Stimulated activated CD4-positive, alpha-beta T cell treated with anti-CD3 and anti-CD28 coated beads, TNF-alpha, amount 100 ng/mL, for 48 hours (primary cell): ENCODE results near the gene SUPV3L1.
"Not testable (repeated sequence)": the region's sequence is repeated elsewhere in the genome, so short reads cannot be mapped to it uniquely, and the experiment has no call there.

Experiments used
- DNase-seq, 3 donors: peaks; one replicate each; pipeline ENCODE4 v3.0.0-alpha.2; 2020; ENCODE audit warnings: low read depth in 3 of 3

The SUPV3L1 gene

DNA sequence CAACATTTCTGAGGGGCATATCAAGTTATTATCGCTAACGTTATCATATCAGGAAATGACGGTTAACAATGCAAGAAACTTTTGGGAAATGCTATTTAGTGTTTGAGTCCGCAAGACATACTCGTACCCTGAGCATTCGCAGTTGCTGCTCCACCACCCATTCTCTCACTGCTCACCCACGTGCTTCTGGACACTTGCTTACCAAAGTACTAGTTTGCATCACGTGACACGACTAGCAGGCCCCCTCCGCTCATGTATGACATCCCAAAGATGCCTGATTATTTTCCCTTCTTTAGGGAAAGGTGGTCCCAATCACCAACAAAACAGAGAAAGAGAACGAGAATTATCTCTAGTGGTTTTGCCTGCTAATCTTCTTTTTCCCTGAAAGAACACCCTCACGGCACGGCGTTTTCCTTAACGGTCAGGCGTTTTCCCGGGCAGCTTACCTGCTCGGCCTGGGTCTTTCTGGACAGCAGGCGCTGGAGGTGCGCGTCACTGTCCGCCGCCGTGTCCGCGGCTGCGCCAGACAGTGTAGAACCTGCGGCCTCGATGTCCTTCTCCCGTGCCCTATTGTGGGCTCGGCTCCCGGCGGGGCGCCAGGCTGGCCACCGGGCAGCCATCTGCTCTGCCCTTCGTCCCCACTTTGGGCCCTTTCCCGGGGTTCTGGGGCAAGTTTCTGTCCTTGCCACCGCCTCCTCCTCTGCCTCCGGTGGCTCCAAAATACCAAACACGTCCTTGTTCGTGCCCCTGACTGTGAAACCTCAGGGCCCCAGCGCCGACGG is at the start of gene SUPV3L1:
Gene SUPV3L1 (plus strand): TSS at position 492 of the 782 bp plus-strand sequence. CDS start 58 bp downstream, at position 550.
- DNase-seq, result peak; percentile 64 to 77 (median 77)

DNA sequence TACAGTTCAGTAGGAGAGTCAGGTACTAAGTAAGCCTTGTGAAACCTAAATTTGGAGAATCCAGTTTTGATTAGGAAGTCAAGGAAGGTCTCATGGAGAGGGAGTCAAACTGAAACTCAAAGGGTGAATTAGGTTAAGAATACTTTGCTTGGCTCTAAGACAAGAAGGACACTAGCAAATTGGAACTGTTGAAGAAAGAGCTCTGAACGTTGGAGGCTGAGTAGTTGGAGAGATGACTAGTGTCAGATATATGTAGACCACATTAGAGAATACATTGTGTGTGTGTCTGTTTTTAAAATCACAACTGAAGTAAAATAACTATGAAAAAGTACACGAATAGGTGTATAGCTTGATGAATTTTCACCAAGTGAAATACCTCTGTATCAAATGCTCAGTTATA is 49.8 kb upstream of the SUPV3L1 start:
- no peak for DNase-seq

DNA sequence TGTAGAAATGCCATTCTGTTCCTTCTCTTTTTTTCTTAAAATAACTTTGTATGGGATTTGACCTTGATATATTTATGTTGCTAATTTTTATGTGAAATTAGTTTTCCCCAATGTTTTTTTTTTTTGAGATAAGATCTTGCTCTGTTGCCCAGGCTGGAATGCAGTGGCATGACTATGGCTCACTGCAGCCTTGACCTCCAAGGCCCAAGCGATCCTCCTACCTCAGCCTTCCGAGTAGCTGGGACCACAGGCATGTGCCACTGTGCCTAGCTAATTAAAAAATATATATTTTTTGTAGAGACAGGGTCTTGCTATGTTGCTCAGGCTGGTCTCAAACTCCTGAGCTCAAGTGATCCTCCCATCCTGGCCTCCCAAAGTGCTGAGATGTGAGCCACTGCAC is 40.1 kb upstream of the SUPV3L1 start:
- no peak for DNase-seq

DNA sequence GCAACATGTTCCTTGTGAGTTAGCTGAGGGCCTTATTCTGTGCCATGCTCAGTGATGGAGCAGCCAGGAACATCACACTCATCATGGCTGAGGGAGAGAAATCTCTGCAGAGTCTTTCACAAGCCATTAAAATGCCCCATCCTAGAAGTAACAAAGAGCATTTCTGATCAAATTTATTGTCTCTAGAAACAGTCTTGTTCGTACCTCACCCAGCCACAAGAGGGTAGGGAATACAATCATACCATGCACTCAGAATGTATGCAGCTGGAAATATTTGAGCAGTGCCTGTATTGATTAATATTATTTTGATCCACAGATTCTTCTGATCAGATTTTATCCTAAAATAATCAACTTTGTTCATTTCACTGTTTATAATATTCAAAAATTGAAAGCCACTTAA is 38.7 kb upstream of the SUPV3L1 start:
- DNase-seq, result no peak

DNA sequence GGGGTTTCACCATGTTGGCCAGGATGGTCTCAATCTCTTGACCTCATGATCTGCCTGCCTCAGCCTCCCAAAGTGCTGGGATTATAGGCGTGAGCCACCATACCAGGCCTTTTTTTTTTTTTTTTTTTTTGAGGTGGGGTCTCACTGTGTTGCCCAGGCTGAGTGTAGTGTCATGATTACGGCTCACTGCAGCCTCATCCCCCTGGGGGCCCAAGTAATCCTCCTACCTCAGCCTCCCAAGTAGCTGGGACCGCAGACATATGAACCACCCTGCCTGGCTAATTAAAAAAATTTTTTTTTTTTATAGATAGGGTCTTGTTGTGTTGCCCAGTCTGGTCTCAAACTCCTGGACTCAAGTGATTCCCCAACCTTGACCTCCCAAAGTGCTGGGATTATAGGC is 38.0 kb upstream of the SUPV3L1 start:
- not testable (repeated sequence) for DNase-seq

DNA sequence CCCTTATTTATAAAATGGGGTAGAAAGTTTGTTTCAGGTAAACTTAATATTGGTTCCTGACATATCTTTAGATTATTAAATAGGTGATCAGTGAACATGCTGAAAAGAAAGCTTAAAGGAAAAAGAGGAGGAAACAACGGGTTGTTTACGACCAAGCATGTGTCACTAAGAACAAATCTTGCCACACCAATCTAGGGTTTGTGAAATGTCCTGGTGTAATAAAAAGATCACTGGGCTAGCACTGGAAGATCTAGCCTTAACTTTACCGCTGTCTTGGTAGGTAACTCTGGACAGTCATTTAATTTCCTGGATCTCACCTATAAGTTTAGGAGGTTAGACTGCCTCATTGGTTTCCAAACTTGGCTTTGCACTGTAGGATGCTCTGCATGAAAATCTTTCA is 37.1 kb upstream of the SUPV3L1 start:
- DNase-seq, result no peak

DNA sequence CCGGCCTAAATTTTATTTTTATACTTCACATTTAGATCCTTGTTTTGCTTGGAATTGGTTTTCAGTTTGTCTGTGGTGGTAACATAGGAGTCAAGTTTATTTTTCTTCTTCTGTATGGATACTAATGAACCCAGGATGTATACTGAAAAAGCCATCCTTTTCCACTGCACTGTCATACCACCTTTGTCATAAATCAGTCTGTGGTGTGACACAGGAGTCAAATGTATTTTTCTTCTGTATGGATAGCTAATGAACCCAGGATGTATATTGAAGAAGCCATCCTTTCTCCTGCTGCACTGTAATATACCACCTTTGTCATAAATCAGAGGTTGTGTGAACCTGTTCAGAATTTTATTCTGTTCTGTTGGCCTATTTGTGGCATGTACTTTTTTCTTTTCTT is 34.7 kb upstream of the SUPV3L1 start:
- DNase-seq, result no peak

DNA sequence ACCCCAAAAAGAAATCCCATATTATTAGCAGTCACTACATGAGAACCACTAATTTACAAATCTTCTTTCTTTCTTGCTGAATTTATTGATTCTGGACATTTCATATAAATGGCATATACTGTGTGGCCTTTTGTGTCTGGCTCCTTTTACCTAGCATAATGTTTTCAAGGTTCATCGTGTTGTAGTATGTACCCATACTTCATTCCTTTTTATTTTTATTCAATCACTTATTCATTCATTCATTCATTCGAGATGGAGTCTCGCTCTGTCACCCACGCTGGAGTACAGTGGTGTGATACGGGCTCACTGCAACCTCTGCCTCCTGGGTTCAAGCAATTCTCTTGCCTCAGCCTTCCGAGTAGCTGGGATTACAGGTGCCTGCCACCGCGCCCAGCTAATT is 34.2 kb upstream of the SUPV3L1 start:
- no peak for DNase-seq

DNA sequence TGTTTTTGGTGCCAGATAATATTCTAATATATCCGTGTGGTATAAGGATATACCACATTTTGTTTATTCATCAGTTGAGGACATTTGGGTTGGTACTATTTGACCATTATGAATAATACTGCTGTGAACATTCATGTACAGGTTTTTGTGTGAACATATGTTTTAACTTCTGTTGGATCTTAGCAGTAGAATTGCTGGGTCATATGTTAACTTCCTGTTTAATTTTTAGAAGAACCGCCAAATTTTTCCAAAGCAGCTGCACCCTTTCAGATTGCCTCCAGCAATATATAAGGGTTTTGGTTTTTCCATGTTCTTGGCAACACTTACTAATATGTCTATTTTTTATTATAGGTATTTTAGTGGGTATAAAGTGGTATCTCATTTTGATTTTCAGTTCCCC is 33.3 kb upstream of the SUPV3L1 start:
- DNase-seq, result no peak

DNA sequence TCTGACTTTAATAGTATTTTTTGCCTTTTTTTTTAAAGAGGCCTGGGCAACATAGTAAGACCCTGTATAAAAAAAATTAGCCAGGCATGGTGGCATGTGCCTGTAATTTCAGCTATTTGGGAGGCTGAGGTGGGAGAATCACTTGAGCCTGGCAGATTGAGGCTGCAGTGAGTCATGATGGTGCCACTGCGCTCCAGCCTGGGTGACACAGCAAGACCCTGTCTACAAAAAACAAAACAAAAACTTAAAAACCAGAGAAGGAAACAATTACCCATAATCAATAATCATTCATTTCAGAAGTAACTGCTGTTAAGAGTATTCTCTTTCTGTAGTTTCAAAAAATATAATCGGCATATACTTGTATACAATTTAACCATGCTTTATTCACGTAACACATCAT is 28.1 kb upstream of the SUPV3L1 start:
- peak in 1 of 3 donors; percentile 4 for DNase-seq

DNA sequence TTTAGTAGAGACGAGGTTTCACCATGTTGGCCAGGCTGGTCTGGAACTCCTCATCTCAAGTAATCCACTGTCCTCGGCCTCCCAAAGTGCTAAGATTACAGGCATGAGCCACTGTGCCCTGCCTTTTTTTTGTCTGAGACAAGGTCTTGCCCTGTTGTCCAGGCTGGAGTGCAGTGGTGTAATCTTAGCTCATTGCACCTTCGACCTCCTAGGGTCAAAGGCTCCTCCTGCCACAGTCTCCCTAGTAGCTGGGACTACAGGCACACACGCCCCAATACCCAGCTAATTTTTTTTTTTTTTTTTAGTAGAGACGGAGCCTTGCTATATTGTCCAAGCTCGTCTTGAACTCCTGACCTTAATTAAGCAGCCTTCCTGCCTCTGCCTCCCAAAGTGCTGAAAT is 26.8 kb upstream of the SUPV3L1 start:
- DNase-seq, result no peak

DNA sequence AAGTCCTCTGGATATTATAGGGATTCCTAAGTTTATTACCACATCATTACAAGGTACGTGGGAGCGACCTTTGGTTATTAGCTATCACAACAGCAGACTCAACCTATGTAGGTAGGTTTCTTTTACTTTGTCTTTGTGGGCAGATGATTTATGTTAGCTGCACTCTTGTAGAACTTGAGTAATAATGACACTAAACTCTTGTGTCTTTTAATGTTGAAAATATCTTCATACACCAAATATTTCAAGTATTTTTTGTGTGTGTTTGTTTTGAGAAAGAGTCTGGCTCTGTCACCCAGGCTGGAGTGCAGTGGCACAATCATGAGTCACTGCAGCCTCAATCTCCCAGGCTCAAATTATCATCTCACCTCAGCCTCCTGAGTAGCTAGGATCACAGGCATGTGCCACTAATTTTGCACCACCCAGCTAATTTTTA is 19.2 kb upstream of the SUPV3L1 start:
- DNase-seq, result no peak

DNA sequence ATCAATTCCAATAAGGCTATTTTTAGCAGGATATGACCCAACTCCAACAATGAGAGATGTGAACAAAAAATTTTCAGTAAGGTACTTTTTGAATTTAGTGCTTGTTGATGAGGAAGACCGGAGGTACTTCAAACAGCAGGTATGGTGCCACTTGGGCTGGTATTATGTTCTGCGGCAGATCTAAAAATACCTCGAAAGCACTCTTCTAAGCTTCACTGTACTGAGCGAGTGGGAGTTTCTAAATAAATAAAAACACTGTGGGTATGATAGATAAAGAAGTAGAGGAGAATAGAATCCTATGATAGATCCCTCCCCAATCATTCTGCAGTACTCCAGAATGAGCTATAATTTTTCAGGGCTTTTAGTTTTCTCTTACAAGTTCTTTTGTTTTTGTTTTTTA is 11.5 kb upstream of the SUPV3L1 start:
- no peak for DNase-seq

DNA sequence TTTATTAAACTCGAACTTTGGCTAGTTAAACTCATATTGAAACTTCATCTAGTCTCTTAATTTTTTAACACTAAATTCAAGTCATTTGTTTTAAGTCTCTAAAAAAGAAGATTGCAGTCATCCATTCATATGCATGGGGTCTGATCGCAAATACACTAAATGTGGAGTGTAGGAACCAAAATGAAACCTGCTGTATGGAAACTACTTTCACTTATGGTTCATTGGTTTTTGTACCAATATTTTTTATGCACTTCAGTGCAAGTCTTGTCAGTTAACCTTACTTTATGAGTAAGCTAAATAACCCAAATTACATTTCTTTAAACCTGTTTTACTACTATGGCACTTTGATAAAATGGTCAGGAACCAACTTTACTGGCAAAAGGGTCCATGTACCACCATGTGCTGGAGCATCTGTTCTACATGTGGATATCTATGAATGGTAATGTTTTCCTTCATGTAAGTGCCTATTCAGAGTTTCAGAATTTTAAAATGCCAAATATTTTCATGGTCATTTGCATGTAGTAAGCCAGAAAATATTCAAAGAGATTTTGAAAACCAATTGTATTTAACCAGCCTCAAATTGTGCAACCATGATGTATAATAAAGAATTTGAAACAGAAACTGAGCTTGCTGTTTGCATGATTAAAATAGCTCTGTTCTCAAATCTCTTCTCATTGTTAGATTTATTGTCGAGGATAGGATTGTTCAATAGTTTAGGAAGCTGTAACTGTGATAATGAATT is 7.6 kb upstream of the SUPV3L1 start:
- DNase-seq, result no peak

DNA sequence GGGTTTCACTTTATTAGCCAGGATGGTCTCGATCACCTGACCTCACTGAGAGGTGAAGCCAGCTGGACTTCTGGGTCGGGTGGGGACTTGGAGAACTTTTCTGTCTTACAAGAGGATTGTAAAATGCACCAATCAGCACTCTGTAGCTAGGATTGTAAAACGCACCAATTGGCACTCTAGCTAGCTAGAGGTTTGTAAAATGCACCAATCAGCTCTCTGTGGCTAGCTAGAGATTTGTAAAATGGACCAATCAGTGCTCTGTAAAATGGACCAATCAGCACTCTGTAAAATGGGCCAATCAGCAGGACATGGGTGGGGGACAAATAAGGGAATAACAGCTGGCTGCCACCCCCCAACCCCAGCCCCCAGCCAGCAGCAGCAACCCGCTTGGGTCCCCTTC is 4.7 kb upstream of the SUPV3L1 start:
- not testable (repeated sequence) for DNase-seq

DNA sequence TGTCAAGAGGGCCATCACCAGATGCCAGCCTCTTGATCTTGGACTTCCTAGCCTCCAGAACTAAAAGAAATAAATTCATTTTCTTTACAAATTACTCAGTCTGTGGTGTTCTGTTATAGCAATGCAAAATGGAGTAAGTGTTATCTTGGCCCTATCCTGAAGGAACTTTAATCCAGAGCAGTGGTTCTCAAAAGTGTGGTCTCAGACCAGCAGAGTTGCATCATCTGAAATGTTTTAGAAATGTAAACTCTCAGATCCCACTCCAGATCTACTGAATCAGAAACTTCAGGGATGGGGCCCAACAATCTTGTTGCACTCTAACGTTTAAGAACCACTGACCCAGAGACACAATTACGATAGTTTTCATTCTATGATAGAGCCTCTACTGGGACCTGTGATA is 3.2 kb upstream of the SUPV3L1 start:
- no peak for DNase-seq

DNA sequence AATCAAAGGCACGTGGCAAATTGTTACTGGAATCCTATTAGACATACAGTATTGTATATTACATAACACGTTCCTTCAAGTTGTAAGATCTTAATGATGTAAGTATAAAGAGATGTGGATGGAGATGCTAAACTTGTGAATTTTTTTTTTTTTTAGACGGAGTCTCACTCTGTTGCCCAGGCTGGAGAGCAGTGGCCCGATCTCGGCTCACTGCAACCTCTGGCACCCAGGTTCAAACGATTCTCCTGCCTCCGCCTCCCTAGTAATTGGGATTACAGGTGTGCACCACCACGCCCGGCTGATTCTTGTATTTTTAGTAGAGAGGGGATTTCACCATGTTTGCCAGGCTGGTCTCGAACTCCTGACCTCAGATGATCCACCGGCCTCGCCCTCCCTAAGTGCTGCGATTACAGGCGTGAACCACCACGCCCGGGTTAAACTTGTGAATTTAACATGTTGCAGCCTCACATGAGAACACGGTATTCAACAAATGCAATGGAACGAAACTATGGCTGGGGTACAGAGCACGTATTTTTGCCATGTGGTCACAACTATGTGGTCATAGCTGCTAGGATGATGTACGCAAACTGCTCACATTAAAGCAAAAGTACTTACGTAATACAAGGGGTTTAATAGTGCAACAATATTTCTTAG is 818 bp upstream of the SUPV3L1 start:
- peak in 1 of 3 donors; percentile 6 for DNase-seq

DNA sequence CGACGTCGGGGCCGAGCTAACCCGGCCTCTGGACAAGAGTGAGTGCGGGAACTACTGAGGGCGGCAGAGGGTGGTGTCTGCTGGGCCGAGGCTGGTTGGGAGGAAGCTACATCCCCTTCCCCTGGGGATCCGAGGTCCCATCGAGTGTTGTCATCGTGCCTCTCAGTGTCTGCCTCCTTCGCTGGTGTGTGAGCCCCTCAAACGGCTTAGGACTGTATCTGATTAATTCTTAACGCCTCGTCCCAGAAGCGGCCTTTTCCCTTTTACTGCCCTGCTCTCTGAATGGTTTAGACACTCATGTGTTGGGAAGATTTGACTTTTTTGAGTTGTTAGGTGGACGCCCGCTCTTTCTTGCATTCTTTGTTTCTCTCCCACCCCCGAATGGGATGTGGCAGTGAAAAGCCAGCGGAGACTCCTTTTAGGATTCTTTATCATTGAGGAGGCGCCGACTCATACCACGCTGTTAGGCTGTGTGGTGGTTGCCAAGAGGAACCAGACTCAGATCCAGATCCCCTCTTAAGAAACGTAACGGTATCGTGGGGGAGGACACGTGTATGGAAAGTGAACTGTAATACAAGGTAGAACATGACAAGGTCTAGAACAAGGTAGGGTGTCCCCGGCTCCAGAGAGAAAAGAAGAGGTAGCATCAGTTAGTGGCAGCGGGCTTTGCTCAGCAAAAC is 631 bp downstream of the SUPV3L1 start:
- DNase-seq, result peak in 1 of 3 donors; percentile 11

DNA sequence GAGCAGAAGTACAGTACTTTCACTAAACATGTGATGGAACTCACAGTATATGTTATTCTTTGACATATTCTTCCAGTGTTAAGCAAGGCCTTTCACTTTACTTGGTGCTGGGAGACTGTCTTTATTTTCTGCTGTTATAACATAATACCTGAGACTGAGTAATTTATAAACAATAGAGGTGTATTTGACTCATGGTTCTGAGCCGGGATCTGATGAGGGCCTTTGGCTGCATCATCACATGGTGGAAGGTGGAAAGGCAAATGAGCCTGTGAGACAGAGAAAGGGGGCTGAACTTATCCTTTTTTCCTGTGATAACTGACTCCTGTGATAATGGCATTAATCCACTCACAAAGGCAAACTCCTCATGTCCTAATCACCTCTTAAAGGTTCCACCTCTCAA is 1.4 kb downstream of the SUPV3L1 start:
- DNase-seq, result no peak

DNA sequence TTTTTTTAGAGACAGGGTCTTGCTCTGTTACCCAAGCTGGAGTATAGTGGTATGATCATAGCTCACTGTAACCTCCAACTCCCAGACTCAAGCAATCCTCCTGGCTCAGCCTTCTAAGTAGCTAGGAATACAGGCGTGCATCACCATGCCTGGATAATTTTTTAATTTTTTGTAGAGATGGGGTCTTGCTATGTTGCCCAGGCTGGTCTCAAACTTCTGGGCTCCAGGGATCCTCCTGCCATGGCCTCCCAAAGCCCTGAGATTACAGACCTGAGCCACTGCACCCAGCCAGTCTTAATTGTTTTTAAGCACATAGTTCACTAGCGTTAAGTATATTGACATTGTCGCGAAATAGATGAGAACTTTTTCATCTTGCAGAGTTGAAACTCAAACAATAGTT is 2.0 kb downstream of the SUPV3L1 start:
- no peak for DNase-seq

DNA sequence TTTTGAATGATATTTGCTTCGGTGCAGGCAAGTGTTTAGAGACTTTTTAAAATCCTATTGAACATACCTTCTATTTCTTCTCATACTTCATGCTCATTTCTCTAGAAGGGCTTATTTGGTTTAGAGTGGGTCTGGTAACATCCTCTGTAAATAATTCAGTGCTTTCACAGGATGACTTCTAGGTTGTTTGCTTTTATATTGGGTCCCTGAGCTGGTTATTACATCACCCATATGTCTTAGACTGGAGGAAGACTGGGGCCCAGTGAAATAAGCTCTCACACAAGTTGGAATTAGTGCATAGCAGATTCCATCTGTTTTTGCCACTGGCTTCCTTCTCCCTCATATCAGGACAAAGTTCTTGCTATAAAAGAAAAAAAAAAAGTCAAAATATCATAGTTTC is 6.5 kb downstream of the SUPV3L1 start:
- no peak for DNase-seq

DNA sequence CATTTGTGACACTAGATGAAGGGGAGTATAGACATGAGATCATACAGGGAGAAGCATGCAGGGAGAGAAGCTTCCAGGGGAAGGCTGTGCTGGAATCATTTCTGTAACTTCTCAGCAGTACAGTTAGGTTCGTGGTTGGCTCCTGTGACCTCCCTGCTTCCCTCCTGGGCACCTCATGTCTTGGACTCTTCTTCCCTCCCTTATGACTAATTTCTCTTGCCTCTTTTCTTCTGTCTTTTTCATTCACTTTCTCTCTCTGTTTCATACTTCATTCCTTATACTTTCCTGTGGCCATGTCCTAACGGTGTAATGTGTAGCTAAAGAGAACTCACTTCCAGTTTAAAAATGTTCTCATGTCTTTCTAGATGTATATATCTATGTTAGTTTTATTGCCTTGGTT is 21.0 kb downstream of the SUPV3L1 start:
- no peak for DNase-seq
